ENCODE results near the gene GALNT2.

- no peak for TF ChIP-seq CTCF (IDR thresholded peaks at IDR 0.05)
- TF ChIP-seq EZH2 (IDR thresholded peaks at IDR 0.05; ENCODE audit: borderline replicate concordance, insufficient read depth, low read depth, low read length, poor library complexity, severe bottlenecking), result no peak
Observed at GRCh38 chr1:230048922-230049321, 18.1 kb upstream of the GALNT2 start.
